ENCODE measurements around the gene GMDS. TPM values are rescaled to one million over a fixed set of nuclear protein-coding genes. Genes with fewer than 3 reads are reported as not detected.

Gene GMDS
- total and polyA plus RNA-seq, 2 donors (not counting 1 experiment from before 2014, with no cell fraction given), result 11.5 to 16.4 TPM

DNA sequence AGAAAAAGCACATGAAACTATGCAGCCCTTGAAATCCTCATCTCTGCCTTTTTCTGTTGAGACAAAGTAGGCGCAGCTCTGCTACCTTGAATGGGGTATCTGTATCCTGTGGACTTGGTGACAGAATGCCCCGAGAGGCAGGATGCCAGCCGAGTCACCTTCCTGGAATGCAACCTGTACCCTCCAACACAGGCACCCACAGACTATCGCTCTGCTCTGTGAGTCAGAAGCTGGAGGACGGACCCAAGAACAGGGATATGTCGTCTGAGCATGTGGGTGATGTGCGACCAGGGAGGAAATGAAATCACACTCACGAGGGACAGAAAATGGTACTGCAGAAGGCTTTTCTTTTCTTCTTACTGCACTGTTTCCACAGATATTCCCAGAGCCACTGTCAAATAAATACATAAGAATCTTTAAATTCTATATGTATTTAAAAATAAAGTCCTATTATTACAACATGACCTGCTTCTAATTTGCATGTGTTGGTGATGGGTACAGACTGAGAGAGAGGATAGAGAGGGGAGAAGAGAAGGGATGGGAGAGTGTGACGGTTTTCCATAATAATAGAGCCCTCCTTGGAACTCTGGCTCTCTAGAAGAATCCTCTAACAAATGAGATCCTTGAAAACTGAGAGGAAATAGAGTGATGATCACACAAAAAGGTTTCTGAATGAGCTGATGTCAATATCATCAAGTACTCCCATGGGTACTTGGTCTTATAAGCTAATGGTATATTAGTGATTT lies 327.6 kb downstream of the GMDS start:
- H4K20me1 ChIP-seq (ENCODE audit: control insufficient read depth, insufficient read depth, low read length, poor library complexity, severe bottlenecking), result no peaks in the 10 kb centered on the region
- no peaks in the 10 kb centered on the region for H3K36me3 ChIP-seq (replicated peaks in 1 of 2; ENCODE audit: control extremely low read depth in 1 of 2, control insufficient read depth in 1 of 2, extremely low read depth in 1 of 2, insufficient read depth in 2 of 2, low read length in 1 of 2)
- no peak for ATAC-seq (ENCODE audit: low read depth)
- Mint-ChIP-seq H3K27me3 (no peaks in the 10 kb centered on the region), H3K9me3 (ENCODE audit: insufficient read depth) (no peaks in the 10 kb centered on the region), H3K4me3 (no peak overlapping the region), H3K27ac (no peak overlapping the region), H3K4me1 (peaks cover 7% of the 10 kb centered on the region)
- H3K9ac ChIP-seq (ENCODE audit: low read length), result no peak overlapping the region
- TF ChIP-seq, protein P1, sequence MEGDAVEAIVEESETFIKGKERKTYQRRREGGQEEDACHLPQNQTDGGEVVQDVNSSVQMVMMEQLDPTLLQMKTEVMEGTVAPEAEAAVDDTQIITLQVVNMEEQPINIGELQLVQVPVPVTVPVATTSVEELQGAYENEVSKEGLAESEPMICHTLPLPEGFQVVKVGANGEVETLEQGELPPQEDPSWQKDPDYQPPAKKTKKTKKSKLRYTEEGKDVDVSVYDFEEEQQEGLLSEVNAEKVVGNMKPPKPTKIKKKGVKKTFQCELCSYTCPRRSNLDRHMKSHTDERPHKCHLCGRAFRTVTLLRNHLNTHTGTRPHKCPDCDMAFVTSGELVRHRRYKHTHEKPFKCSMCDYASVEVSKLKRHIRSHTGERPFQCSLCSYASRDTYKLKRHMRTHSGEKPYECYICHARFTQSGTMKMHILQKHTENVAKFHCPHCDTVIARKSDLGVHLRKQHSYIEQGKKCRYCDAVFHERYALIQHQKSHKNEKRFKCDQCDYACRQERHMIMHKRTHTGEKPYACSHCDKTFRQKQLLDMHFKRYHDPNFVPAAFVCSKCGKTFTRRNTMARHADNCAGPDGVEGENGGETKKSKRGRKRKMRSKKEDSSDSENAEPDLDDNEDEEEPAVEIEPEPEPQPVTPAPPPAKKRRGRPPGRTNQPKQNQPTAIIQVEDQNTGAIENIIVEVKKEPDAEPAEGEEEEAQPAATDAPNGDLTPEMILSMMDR (IDR thresholded peaks at IDR 0.05), result no peak
- no peak for TF ChIP-seq EZH2 (IDR thresholded peaks at IDR 0.05; ENCODE audit: borderline replicate concordance, insufficient read depth, low read depth, low read length, poor library complexity, severe bottlenecking)
- no peak overlapping the region for H3K4me3 ChIP-seq (ENCODE audit: control extremely low read depth in 1 of 5, extremely low read depth in 1 of 5, insufficient read depth in 1 of 5, low read depth in 2 of 5, low read length in 4 of 5)
- intact Hi-C loops (cut with micrococcal nuclease), result no loop called here
- ChIA-PET POLR2A (no interaction called here), CTCF (no interaction called here)
- no peak overlapping the region for H3K27ac ChIP-seq (ENCODE audit: low read length in 2 of 2)
- no peaks in the 10 kb centered on the region for H3K4me1 ChIP-seq (ENCODE audit: control insufficient read depth in 2 of 2, insufficient read depth in 2 of 2, low read length in 2 of 2)
- no peaks in the 10 kb centered on the region for H3K9me3 ChIP-seq (ENCODE audit: control extremely low read depth in 1 of 3, control insufficient read depth in 2 of 3, insufficient read depth in 1 of 3, low read length in 2 of 3)
- no peak for DNase-seq
- no peaks in the 10 kb centered on the region for H3K79me2 ChIP-seq (ENCODE audit: control insufficient read depth, insufficient read depth, low read length)
- WGBS (ENCODE audit: insufficient coverage), result 100% methylated on average over 5 of the region's 9 CpGs
- no peak overlapping the region for H2AFZ ChIP-seq (ENCODE audit: insufficient read depth, low read depth, low read length, poor library complexity, severe bottlenecking)
- H3K27me3 ChIP-seq (replicated peaks in 1 of 4; ENCODE audit: control extremely low read depth in 1 of 4, control insufficient read depth in 3 of 4, insufficient read depth in 4 of 4, low read length in 3 of 4), result no peaks in the 10 kb centered on the region
- no peak overlapping the region for H3K4me2 ChIP-seq (replicated peaks; ENCODE audit: low read depth, low read length, poor library complexity, severe bottlenecking)

DNA sequence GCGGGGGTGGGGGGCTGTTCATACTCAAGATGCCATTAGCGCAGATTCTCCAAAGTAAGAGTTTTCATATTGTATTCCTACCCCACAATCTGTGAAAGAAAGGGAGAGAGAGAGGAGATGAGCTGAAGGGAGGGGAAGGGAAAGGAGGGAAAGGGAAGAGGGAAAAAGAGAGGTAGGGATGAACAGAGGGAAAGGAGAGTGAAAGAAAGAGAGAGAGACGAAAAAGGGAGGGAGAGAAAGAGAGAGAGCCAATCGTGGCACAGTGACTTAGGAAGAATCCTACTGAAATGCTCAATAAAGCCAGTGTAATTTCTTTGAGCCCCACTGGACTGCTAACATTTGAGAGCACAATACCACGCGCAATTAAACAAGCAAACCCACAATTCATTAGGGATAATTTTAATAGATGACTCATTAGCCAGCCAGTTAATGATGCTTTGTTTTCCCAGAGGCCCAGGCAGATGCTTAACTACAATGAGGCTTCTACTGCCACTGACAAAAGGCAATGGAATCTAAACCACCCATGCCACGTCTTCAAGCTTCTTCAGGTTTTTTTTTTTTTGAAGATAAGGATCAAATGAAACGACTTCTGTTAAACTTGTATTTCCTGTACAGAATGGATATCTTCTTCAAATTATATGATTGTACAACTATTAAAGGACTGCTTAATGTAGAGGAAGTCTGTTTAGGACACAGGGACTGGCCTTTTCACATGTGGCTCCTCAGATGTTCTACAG lies 328.9 kb downstream of the GMDS start:
- H3K9ac ChIP-seq (ENCODE audit: low read length), result no peak overlapping the region
- ChIA-PET CTCF (interaction anchor here (0.5 kb wide), 1 partner anchor 173 kb away, joined by 3 read pairs; no protein-coding TSS in a partner anchor), POLR2A (no interaction called here)
- no peaks in the 10 kb centered on the region for H3K4me1 ChIP-seq (ENCODE audit: control insufficient read depth in 2 of 2, insufficient read depth in 2 of 2, low read length in 2 of 2)
- Mint-ChIP-seq H3K27ac (no peak overlapping the region), H3K9me3 (ENCODE audit: insufficient read depth) (no peaks in the 10 kb centered on the region), H3K4me3 (no peak overlapping the region), H3K4me1 (peaks cover 7% of the 10 kb centered on the region), H3K27me3 (no peaks in the 10 kb centered on the region)
- H2AFZ ChIP-seq (ENCODE audit: insufficient read depth, low read depth, low read length, poor library complexity, severe bottlenecking), result no peak overlapping the region
- ATAC-seq (ENCODE audit: low read depth), result no peak
- WGBS (ENCODE audit: insufficient coverage), result 94% methylated on average over 2 of the region's 8 CpGs
- no peaks in the 10 kb centered on the region for H3K9me3 ChIP-seq (ENCODE audit: control extremely low read depth in 1 of 3, control insufficient read depth in 2 of 3, insufficient read depth in 1 of 3, low read length in 2 of 3)
- no peak overlapping the region for H3K4me3 ChIP-seq (ENCODE audit: control extremely low read depth in 1 of 5, extremely low read depth in 1 of 5, insufficient read depth in 1 of 5, low read depth in 2 of 5, low read length in 4 of 5)
- no peaks in the 10 kb centered on the region for H3K79me2 ChIP-seq (ENCODE audit: control insufficient read depth, insufficient read depth, low read length)
- no peaks in the 10 kb centered on the region for H3K36me3 ChIP-seq (replicated peaks in 1 of 2; ENCODE audit: control extremely low read depth in 1 of 2, control insufficient read depth in 1 of 2, extremely low read depth in 1 of 2, insufficient read depth in 2 of 2, low read length in 1 of 2)
- no peak for TF ChIP-seq EZH2 (IDR thresholded peaks at IDR 0.05; ENCODE audit: borderline replicate concordance, insufficient read depth, low read depth, low read length, poor library complexity, severe bottlenecking)
- TF ChIP-seq, protein P1 (IDR thresholded peaks at IDR 0.05), result no peak
- H3K27ac ChIP-seq (ENCODE audit: low read length in 2 of 2), result no peak overlapping the region
- no peak for DNase-seq
- no peak overlapping the region for H3K4me2 ChIP-seq (replicated peaks; ENCODE audit: low read depth, low read length, poor library complexity, severe bottlenecking)
- H4K20me1 ChIP-seq (ENCODE audit: control insufficient read depth, insufficient read depth, low read length, poor library complexity, severe bottlenecking), result no peaks in the 10 kb centered on the region
- intact Hi-C loops (cut with micrococcal nuclease), result no loop called here
- no peaks in the 10 kb centered on the region for H3K27me3 ChIP-seq (replicated peaks in 1 of 4; ENCODE audit: control extremely low read depth in 1 of 4, control insufficient read depth in 3 of 4, insufficient read depth in 4 of 4, low read length in 3 of 4)
